H9 (cell line): ENCODE data around the gene OR52B6. TPM values are rescaled to one million over a fixed set of nuclear protein-coding genes. Genes with fewer than 3 reads are reported as not detected.

Source experiments
- DNase-seq: peaks from one replicate; pipeline ENCODE4 v3.0.0-alpha.2; 2017
- H2AFZ ChIP-seq: one replicate; pipeline ENCODE4 v1.6.1; 2013; ENCODE audit warnings: mild to moderate bottlenecking, low read length, control low read depth, moderate library complexity
- H2AK5ac ChIP-seq: 2 replicates; pipeline ENCODE4 v1.6.1; 2013; ENCODE audit warnings: low read length, control low read depth, mixed read lengths; ENCODE audit not compliant: insufficient read length
- H2BK120ac ChIP-seq: one replicate; pipeline ENCODE4 v1.6.1; 2013; ENCODE audit warnings: low read depth, mild to moderate bottlenecking, low read length, control low read depth, inconsistent platforms; ENCODE audit not compliant: poor library complexity, severe bottlenecking
- H2BK12ac ChIP-seq: 2 replicates; pipeline ENCODE4 v1.6.1; 2013; ENCODE audit warnings: low read length, control low read depth, mixed read lengths, low read depth; ENCODE audit not compliant: insufficient read length
- H2BK15ac ChIP-seq: 2 replicates; pipeline ENCODE4 v1.6.1; 2013; ENCODE audit warnings: low read depth, low read length, control low read depth
- H2BK20ac ChIP-seq: one replicate; pipeline ENCODE4 v1.6.1; 2013; ENCODE audit warnings: low read depth, mild to moderate bottlenecking, low read length, control low read depth, inconsistent platforms; ENCODE audit not compliant: poor library complexity, severe bottlenecking
- H2BK5ac ChIP-seq: 2 replicates; pipeline ENCODE4 v1.6.1; 2013; ENCODE audit warnings: low read length, control low read depth, mixed read lengths; ENCODE audit not compliant: insufficient read length
- H3K14ac ChIP-seq: 2 replicates; pipeline ENCODE4 v1.6.1; 2013; ENCODE audit warnings: low read length, control low read depth; ENCODE audit not compliant: insufficient read depth
- H3K18ac ChIP-seq: 2 replicates; pipeline ENCODE4 v1.6.1; 2013; ENCODE audit warnings: low read depth, mild to moderate bottlenecking, mixed read lengths, low read length, control low read depth; ENCODE audit not compliant: insufficient read length
- H3K23ac ChIP-seq: 2 replicates; pipeline ENCODE4 v1.6.1; 2013; ENCODE audit warnings: low read length, control low read depth, mixed read lengths, low read depth; ENCODE audit not compliant: insufficient read length
- H3K23me2 ChIP-seq: 2 replicates; pipeline ENCODE4 v1.6.1; 2013; ENCODE audit warnings: low read depth, mild to moderate bottlenecking, mixed read lengths, low read length, control low read depth; ENCODE audit not compliant: insufficient read length, poor library complexity, severe bottlenecking
- H3K27ac ChIP-seq: 2 replicates; pipeline ENCODE4 v1.5.1; 2013; ENCODE audit warnings: low read length, control low read depth, mixed read lengths, low read depth; ENCODE audit not compliant: insufficient read length
- H3K27me3 ChIP-seq: 2 replicates; pipeline ENCODE4 v1.6.1; 2013; ENCODE audit warnings: low read length, control low read depth, inconsistent platforms; ENCODE audit not compliant: insufficient read depth
- H3K4ac ChIP-seq: 2 replicates; pipeline ENCODE4 v1.6.1; 2013; ENCODE audit warnings: low read depth, mild to moderate bottlenecking, control low read depth, inconsistent platforms, low read length, moderate library complexity
- H3K4me1 ChIP-seq: 2 replicates; pipeline ENCODE4 v1.6.1; 2013; ENCODE audit warnings: low read length, control low read depth, inconsistent platforms; ENCODE audit not compliant: insufficient read depth
- H3K4me2 ChIP-seq: 2 replicates; pipeline ENCODE4 v1.6.1; 2013; ENCODE audit warnings: low read length, control low read depth, mixed read lengths; ENCODE audit not compliant: insufficient read length, insufficient read depth
- H3K56ac ChIP-seq: 2 replicates; pipeline ENCODE4 v1.6.1; 2013; ENCODE audit warnings: low read depth, mild to moderate bottlenecking, mixed read lengths, low read length, control low read depth; ENCODE audit not compliant: insufficient read length
- H3K79me1 ChIP-seq: 2 replicates; pipeline ENCODE4 v1.6.1; 2013; ENCODE audit warnings: low read depth, mild to moderate bottlenecking, moderate library complexity, low read length, control low read depth, inconsistent platforms; ENCODE audit not compliant: insufficient read depth, poor library complexity, severe bottlenecking
- H3K79me2 ChIP-seq: 2 replicates; pipeline ENCODE4 v1.6.1; 2013; ENCODE audit warnings: low read length, control low read depth, inconsistent platforms; ENCODE audit not compliant: insufficient read depth
- H3K9ac ChIP-seq: 2 replicates; pipeline ENCODE4 v1.6.1; 2013; ENCODE audit warnings: low read length, control low read depth, mixed read lengths; ENCODE audit not compliant: insufficient read length; ENCODE audit errors: extremely low read depth
- H3K9me3 ChIP-seq: one replicate; pipeline ENCODE4 v1.6.1; 2013; ENCODE audit warnings: low read depth, low read length, inconsistent platforms; ENCODE audit not compliant: control insufficient read depth
- H3T11ph ChIP-seq: one replicate; pipeline ENCODE4 v1.6.1; 2013; ENCODE audit warnings: mild to moderate bottlenecking, low read length, control low read depth, inconsistent platforms
- H4K20me1 ChIP-seq: one replicate; pipeline ENCODE4 v1.6.1; 2013; ENCODE audit not compliant: control insufficient read depth, insufficient read length, insufficient read depth
- H4K5ac ChIP-seq: 2 replicates; pipeline ENCODE4 v1.6.1; 2013; ENCODE audit warnings: low read depth, mild to moderate bottlenecking, mixed read lengths, low read length, control low read depth; ENCODE audit not compliant: insufficient read length
- H4K8ac ChIP-seq: replicated peaks from 2 replicates; pipeline ENCODE4 v1.6.1; 2013; ENCODE audit warnings: low read length, control low read depth, mixed read lengths, low read depth; ENCODE audit not compliant: insufficient read length
- H4K91ac ChIP-seq: 2 replicates; pipeline ENCODE4 v1.6.1; 2013; ENCODE audit warnings: low read depth, mild to moderate bottlenecking, moderate library complexity, mixed read lengths, low read length, control low read depth; ENCODE audit not compliant: insufficient read length
- H3K27ac Mint-ChIP-seq, 3 experiments: 2 replicates in 2 of 3; 3 replicates in 1 of 3; pipeline ENCODE4 v1.8.0; 2020 to 2021; ENCODE audit warnings: mixed read lengths in 3 of 3, mild to moderate bottlenecking in 1 of 3, moderate library complexity in 1 of 3
- H3K27me3 Mint-ChIP-seq: 2 replicates; pipeline ENCODE4 v1.8.0; 2021; ENCODE audit warnings: low read depth, mild to moderate bottlenecking, moderate library complexity, mixed read lengths
- H3K36me3 Mint-ChIP-seq, 3 experiments: 2 replicates in 2 of 3; 3 replicates in 1 of 3; pipeline ENCODE4 v1.8.0; 2020 to 2021; ENCODE audit warnings: low read depth in 3 of 3, mixed read lengths in 3 of 3; ENCODE audit not compliant: insufficient read depth in 1 of 3
- H3K4me1 Mint-ChIP-seq, 2 experiments: 2 replicates each; pipeline ENCODE4 v1.8.0; 2020; ENCODE audit warnings: mixed read lengths in 2 of 2
- H3K4me3 Mint-ChIP-seq, 2 experiments: 2 replicates in 1 of 2; 3 replicates in 1 of 2; pipeline ENCODE4 v1.8.0; 2020 to 2021; ENCODE audit warnings: mild to moderate bottlenecking in 2 of 2, mixed read lengths in 2 of 2, moderate library complexity in 1 of 2
- H3K9me3 Mint-ChIP-seq, 2 experiments: 2 replicates in 1 of 2; 3 replicates in 1 of 2; pipeline ENCODE4 v1.8.0; 2020; ENCODE audit warnings: mild to moderate bottlenecking in 2 of 2, mixed read lengths in 2 of 2, moderate library complexity in 1 of 2
- CTCF ChIP-seq: fragments of 200-600 bp; sonication (generic); conservative IDR thresholded peaks from 3 replicates; pipeline ENCODE4 v1.8.0; 2021; ENCODE audit warnings: antibody characterized with exemption, mild to moderate bottlenecking
- WGBS: extraction: QIAGEN DNeasy Blood & Tissue Kit; methylation state at CpG from one replicate; pipeline ENCODE4 v1.1.7; 2013; ENCODE audit warnings: missing lambda C conversion rate, low lambda C conversion rate, mixed read lengths; ENCODE audit not compliant: insufficient read length; ENCODE audit errors: extremely low coverage; 5-methylcytosine and 5-hydroxymethylcytosine counted together
- total RNA-seq: library from RNA; stranded (reverse); gene quantifications from 2 replicates; pipeline ENCODE4 v1.2.1, GENCODE V29; 2021

The OR52B6 gene
- total RNA-seq, 1 experiment from 2014 or later = not detected

GRCh38 chr11:5564259-5565019 lies 16.2 kb upstream of the OR52B6 start:
- no peak overlapping the region for H2AK5ac ChIP-seq
- H3K9ac ChIP-seq = no peak overlapping the region
- no peaks in the 10 kb centered on the region for H3K79me2 ChIP-seq
- H3K9me3 Mint-ChIP-seq = no peaks in the 10 kb centered on the region
- no peaks in the 10 kb centered on the region for H3K27me3 ChIP-seq
- H3K18ac ChIP-seq = no peak overlapping the region
- no peak overlapping the region for H2BK5ac ChIP-seq
- H3K27me3 Mint-ChIP-seq = no peaks in the 10 kb centered on the region
- H3K14ac ChIP-seq = no peak overlapping the region
- H4K8ac ChIP-seq = no peak overlapping the region
- H3K4me2 ChIP-seq = no peak overlapping the region
- no peak overlapping the region for H3K56ac ChIP-seq
- no peak overlapping the region for H3K27ac ChIP-seq
- H2BK12ac ChIP-seq = no peak overlapping the region
- H3K27ac Mint-ChIP-seq = no peak overlapping the region
- no peaks in the 10 kb centered on the region for H3K36me3 Mint-ChIP-seq
- H2BK15ac ChIP-seq = no peak overlapping the region
- H3K4me1 Mint-ChIP-seq = no peaks in the 10 kb centered on the region
- no peak overlapping the region for H3K4ac ChIP-seq
- H2BK120ac ChIP-seq = no peak overlapping the region
- no peak overlapping the region for H3T11ph ChIP-seq
- DNase-seq = no peak
- H4K91ac ChIP-seq = no peak overlapping the region
- H3K79me1 ChIP-seq = no peaks in the 10 kb centered on the region
- H4K5ac ChIP-seq = no peak overlapping the region
- no peaks in the 10 kb centered on the region for H4K20me1 ChIP-seq
- H3K4me1 ChIP-seq = no peaks in the 10 kb centered on the region
- no peak overlapping the region for H3K4me3 Mint-ChIP-seq
- H3K23ac ChIP-seq = no peak overlapping the region
- H2AFZ ChIP-seq = no peak overlapping the region
- no CpG with 5 or more reads among the region's 1 CpG for WGBS
- no peaks in the 10 kb centered on the region for H3K9me3 ChIP-seq
- no peak for TF ChIP-seq CTCF
- H2BK20ac ChIP-seq = no peak overlapping the region
- H3K23me2 ChIP-seq = no peaks in the 10 kb centered on the region
